Kidney epithelial cell (primary cell): ENCODE data around the gene IER5. TPM values are rescaled to one million over a fixed set of nuclear protein-coding genes. Genes with fewer than 3 reads are reported as not detected.

ENCODE experiments used
- DNase-seq: peaks from one replicate; pipeline ENCODE4 v3.0.0-alpha.2; 2010; ENCODE audit warnings: low read depth
- H3K27me3 ChIP-seq: 2 replicates; pipeline ENCODE4 v1.6.0; 2011; ENCODE audit warnings: low read length; ENCODE audit not compliant: control insufficient read depth, insufficient read depth
- H3K36me3 ChIP-seq: 2 replicates; pipeline ENCODE4 v1.5.1; 2011; ENCODE audit warnings: low read length; ENCODE audit not compliant: control insufficient read depth, insufficient read depth
- H3K4me3 ChIP-seq: 2 replicates; pipeline ENCODE4 v1.5.1; 2011; ENCODE audit warnings: low read depth, mild to moderate bottlenecking, control low read depth, low read length
- CTCF ChIP-seq: IDR thresholded peaks from 2 replicates; pipeline ENCODE4 v1.5.1; 2011; ENCODE audit warnings: mild to moderate bottlenecking, moderate library complexity, low read length, control low read depth, inconsistent platforms; ENCODE audit not compliant: insufficient read depth, poor library complexity, severe bottlenecking
- total RNA-seq: library from RNA; depleted of rRNA; stranded (reverse); fragments of >200 nt; gene quantifications from 2 replicates; pipeline ENCODE4 v1.2.3, GENCODE V29; 2015

IER5 gene
- total RNA-seq, 1 donor from 2014 or later: 21.9 TPM

GRCh38 chr1:181110013-181110412, 21.5 kb downstream of the IER5 start:
- DNase-seq: no peak
- Histone ChIP-seq H3K36me3 (no peaks in the 10 kb centered on the region), H3K4me3 (no peak overlapping the region), H3K27me3 (no peaks in the 10 kb centered on the region)
- TF ChIP-seq CTCF: no peak

- Histone ChIP-seq H3K4me3 (no peak overlapping the region), H3K36me3 (no peaks in the 10 kb centered on the region), H3K27me3 (no peaks in the 10 kb centered on the region)
- DNase-seq: no peak
- no peak for TF ChIP-seq CTCF
Observed at GRCh38 chr1:181111559-181111958, 23.1 kb downstream of the IER5 start.

- TF ChIP-seq CTCF: no peak
- no peaks in the 10 kb centered on the region for H3K36me3 ChIP-seq
- H3K4me3 ChIP-seq: no peak overlapping the region
- no peaks in the 10 kb centered on the region for H3K27me3 ChIP-seq
- peak; percentile 98 for DNase-seq
Observed at GRCh38 chr1:181112071-181112929, 23.8 kb downstream of the IER5 start.

GRCh38 chr1:181113059-181113641, 24.6 kb downstream of the IER5 start:
- no peaks in the 10 kb centered on the region for H3K36me3 ChIP-seq

GRCh38 chr1:181114574-181115367, 26.3 kb downstream of the IER5 start:
- no peaks in the 10 kb centered on the region for H3K36me3 ChIP-seq
- DNase-seq: no peak
- no peaks in the 10 kb centered on the region for H3K27me3 ChIP-seq
- no peak overlapping the region for H3K4me3 ChIP-seq
- no peak for TF ChIP-seq CTCF

More at GRCh38 chr1:181113059-181113641, 24.6 kb downstream of the IER5 start:
- Histone ChIP-seq H3K27me3 (no peaks in the 10 kb centered on the region), H3K4me3 (no peak overlapping the region)
- TF ChIP-seq CTCF: no peak
- no peak for DNase-seq
